ENCODE results near the gene SASS6.

SASS6 gene

DNA sequence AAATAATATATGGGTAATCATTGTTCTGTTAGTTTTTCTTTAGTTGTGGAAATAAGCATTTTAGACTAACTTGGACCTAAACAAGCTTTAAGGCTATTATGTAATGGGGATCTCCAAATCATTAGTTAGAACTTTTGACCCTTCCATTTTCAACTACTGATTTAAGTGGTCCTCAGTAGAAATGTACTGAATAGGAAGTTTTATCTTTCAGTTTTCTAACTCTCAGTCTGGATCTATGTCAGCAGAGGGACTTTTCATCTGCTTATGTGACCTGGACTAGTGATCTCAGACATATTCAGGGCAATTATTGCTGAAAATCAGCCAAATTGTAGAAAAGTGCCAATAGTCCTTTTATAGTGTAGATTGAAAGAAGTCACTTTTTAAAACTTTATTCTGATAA lies 56.0 kb downstream of the SASS6 start:
- TF ChIP-seq GATA3 (IDR thresholded peaks at IDR 0.05; ENCODE audit: low read depth, low read length) (no peak), GATA2 (IDR thresholded peaks at IDR 0.05; ENCODE audit: low read depth, low read length) (no peak)

DNA sequence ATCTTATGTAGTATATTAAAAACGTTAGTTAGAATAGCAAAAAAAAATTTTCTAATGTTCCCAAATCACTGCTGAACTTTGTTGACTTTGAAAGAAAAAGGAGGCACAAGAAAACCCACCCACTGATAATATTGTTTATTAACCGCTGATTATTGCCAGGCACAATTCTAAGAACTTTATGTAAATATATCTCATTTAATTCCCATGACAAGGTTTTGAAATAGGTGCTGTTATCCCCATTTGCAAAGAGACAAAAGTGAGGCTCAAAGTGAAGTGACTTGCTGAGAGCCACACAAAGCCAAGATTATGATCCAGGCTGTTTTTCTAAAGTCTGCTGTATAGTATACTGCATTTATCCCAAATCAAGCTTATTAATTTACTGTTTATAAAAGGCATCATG lies 56.4 kb downstream of the SASS6 start:
- TF ChIP-seq GATA3 (IDR thresholded peaks at IDR 0.05; ENCODE audit: low read depth, low read length) (no peak), GATA2 (IDR thresholded peaks at IDR 0.05; ENCODE audit: low read depth, low read length) (no peak)

- no peak for TF ChIP-seq GATA3 (IDR thresholded peaks at IDR 0.05; ENCODE audit: low read depth, low read length)
- no peak for TF ChIP-seq GATA2 (IDR thresholded peaks at IDR 0.05; ENCODE audit: low read depth, low read length)
Measured at GRCh38 chr1:100075773-100076172, 57.0 kb downstream of the SASS6 start.

DNA sequence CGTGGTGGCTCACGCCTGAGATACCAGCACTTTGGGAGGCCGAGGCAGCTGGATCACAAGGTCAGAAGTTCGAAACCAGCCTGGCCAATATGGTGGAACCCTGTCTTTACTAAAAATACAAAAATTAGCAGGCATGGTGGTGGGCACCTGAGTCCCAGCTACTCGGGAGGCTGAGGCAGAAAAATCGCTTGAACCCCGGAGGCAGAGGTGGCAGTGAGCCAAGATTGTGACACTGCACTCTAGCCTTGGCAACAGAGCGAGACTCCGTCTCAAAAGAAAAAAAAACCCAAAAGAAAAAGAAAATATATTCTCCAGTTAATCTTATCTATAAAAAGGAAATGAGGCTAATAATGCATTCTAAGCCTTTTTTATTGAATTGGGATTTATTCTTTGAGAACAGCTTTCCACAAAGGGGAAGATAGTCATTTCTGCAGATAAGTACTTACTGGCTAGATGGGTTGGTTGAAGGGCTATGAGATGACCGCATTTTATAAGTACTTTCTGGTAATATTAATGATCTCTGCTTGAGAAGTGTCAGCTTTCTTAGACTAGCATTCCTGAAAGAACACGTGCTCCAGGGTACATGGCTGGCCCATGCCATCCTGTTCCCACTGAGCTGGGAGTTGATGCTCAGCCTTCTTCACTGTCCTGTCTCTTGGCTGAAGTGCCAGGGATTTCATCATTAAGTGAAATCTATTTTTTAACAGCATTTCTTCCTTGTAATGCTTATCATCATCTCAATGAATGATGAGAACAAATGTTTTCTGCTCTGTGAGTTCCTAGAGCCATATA lies 57.9 kb downstream of the SASS6 start:
- no peak for TF ChIP-seq GATA2 (IDR thresholded peaks at IDR 0.05; ENCODE audit: low read depth, low read length)
- no peak for TF ChIP-seq GATA3 (IDR thresholded peaks at IDR 0.05; ENCODE audit: low read depth, low read length)

- TF ChIP-seq GATA2 (IDR thresholded peaks at IDR 0.05; ENCODE audit: low read depth, low read length) (no peak), GATA3 (IDR thresholded peaks at IDR 0.05; ENCODE audit: low read depth, low read length) (no peak)
Measured at GRCh38 chr1:100073531-100073930, 59.2 kb downstream of the SASS6 start.

GRCh38 chr1:100070201-100070939 lies 62.4 kb downstream of the SASS6 start:
- TF ChIP-seq GATA3 (IDR thresholded peaks at IDR 0.05; ENCODE audit: low read depth, low read length), result no peak
- no peak for TF ChIP-seq GATA2 (IDR thresholded peaks at IDR 0.05; ENCODE audit: low read depth, low read length)

DNA sequence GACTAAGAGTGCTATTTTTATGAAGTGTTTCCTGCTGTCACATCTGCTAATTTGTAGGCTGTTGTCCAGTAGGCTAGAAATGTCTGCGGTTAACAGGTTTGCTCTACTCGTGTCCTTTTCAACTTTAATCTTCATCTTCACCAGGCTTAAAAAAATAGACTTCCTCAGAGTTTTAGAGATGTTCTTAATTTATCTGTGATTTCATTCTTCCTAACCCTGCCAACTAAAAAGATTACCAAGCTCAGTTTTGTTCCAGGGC lies 66.8 kb downstream of the SASS6 start:
- TF ChIP-seq GATA3 (IDR thresholded peaks at IDR 0.05; ENCODE audit: low read depth, low read length) (no peak), GATA2 (IDR thresholded peaks at IDR 0.05; ENCODE audit: low read depth, low read length) (no peak)

- TF ChIP-seq GATA3 (IDR thresholded peaks at IDR 0.05; ENCODE audit: low read depth, low read length), result no peak
- TF ChIP-seq GATA2 (IDR thresholded peaks at IDR 0.05; ENCODE audit: low read depth, low read length), result no peak
Measured at GRCh38 chr1:100065183-100065968, 67.4 kb downstream of the SASS6 start.

DNA sequence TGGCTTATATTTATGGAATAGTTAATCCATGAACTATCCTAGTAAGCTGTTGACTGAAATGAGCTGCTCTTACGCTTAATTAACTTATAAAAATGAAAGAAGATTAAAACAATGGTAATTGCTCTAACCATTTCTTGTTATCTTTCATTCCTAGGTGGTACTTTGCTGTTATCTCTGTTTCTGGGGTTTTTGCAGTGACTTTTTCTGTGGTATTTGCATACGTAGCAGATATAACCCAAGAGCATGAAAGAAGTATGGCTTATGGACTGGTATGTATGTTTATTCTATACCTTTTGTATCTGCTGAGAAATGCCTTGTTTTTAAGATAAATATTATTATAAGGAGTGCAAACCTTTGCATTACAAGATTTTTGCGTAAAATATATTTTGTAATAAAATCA lies 71.0 kb downstream of the SASS6 start:
- TF ChIP-seq GATA3 (IDR thresholded peaks at IDR 0.05; ENCODE audit: low read depth, low read length) (no peak), GATA2 (IDR thresholded peaks at IDR 0.05; ENCODE audit: low read depth, low read length) (no peak)

- no peak for TF ChIP-seq GATA3 (IDR thresholded peaks at IDR 0.05; ENCODE audit: low read depth, low read length)
- no peak for TF ChIP-seq GATA2 (IDR thresholded peaks at IDR 0.05; ENCODE audit: low read depth, low read length)
Measured at GRCh38 chr1:100053727-100054126, 79.0 kb downstream of the SASS6 start.

- TF ChIP-seq GATA3 (IDR thresholded peaks at IDR 0.05; ENCODE audit: low read depth, low read length), result no peak
- no peak for TF ChIP-seq GATA2 (IDR thresholded peaks at IDR 0.05; ENCODE audit: low read depth, low read length)
Measured at GRCh38 chr1:100053119-100053518, 79.6 kb downstream of the SASS6 start.

DNA sequence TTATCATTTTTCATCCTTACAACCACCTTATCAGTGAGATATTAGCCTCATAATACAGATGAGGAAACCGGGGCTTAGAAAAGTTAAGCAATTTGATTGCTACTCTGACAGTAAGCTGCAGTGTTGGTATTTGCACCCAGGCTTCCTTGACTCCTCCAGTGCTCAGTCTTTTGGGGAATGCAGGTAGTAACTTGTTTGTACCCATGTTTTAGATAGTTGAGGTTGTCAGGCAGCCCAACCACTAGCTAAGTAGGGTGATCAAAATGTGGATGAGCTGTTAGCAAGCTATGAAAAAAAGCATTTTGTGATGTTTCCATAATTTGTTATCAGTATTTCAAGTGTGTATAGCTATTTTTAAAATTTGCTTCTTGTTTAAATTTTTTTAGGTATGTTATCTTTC lies 80.8 kb downstream of the SASS6 start:
- no peak for TF ChIP-seq GATA2 (IDR thresholded peaks at IDR 0.05; ENCODE audit: low read depth, low read length)
- no peak for TF ChIP-seq GATA3 (IDR thresholded peaks at IDR 0.05; ENCODE audit: low read depth, low read length)

DNA sequence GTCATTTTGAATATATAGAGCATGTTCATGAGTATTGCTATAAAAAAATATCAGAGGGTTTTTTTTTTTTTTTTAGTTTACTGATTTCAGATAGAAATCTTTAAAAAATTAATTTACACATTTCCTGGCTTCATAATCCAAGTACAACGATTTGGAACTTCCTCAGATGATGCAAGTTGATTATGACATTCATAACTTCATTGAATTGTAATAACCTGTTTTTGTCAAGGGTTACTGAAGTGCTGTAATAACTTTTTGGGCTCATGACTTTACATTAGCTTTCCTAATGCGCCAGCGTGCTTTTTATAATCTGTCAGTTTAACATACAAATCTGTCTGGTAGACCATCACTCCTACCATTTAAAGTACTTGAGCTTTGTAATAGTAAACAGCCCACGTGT lies 81.3 kb downstream of the SASS6 start:
- TF ChIP-seq GATA2 (IDR thresholded peaks at IDR 0.05; ENCODE audit: low read depth, low read length) (no peak), GATA3 (IDR thresholded peaks at IDR 0.05; ENCODE audit: low read depth, low read length) (no peak)

GRCh38 chr1:100050139-100050538 lies 82.6 kb downstream of the SASS6 start:
- TF ChIP-seq GATA2 (IDR thresholded peaks at IDR 0.05; ENCODE audit: low read depth, low read length), result no peak
- TF ChIP-seq GATA3 (IDR thresholded peaks at IDR 0.05; ENCODE audit: low read depth, low read length), result no peak
